ENCODE measurements around the gene DRAP1. TPM values are rescaled to one million over a fixed set of nuclear protein-coding genes. Genes with fewer than 3 reads are reported as not detected.

The DRAP1 gene
- total RNA-seq (2014; rRNA removed; shearing (Covaris generic)): 83.0 and 121 TPM in 2 replicates
- polyA plus RNA-seq (2016; fragmentation: Nextera tagmentation; extraction: Ambion mirVana): 294 and 358 TPM in 2 replicates
- long read RNA-seq, transcript DRAP1-201 (7 exons, 989 nt): major isoform, 50 of 58 reads
- long read RNA-seq, partial matches to known transcripts: 0 of 58 reads
- long read RNA-seq, other reads (novel, unspliced or antisense): 3 of 58 reads

GRCh38 chr11:65919141-65919572 is at the start of gene DRAP1:
Gene DRAP1 (plus strand): TSS chr11:65919426. CDS start chr11:65919502, 76 bp downstream.
- peaks cover 20% of the 10 kb centered on the region for H3K27me3 Mint-ChIP-seq (ENCODE audit: insufficient read depth, low read depth, poor library complexity)
- no peaks in the 10 kb centered on the region for H3K9me3 Mint-ChIP-seq
- peaks cover 5% of the 10 kb centered on the region; the same call in 1 of the 2 replicates for H3K4me1 ChIP-seq (ENCODE audit: insufficient read depth)
- H3K27ac ChIP-seq (ENCODE audit: low read depth): no peak within 1 kb of the TSS
- 0 out of 2 replicates have a peak, but pooled peaks cover 6% of the 10 kb centered on the region for H3F3A ChIP-seq (replicated peaks; ENCODE audit: low read depth)
- H3K4me3 ChIP-seq: peak within 1 kb of the TSS; percentile 98
- no peaks in the 10 kb centered on the region for H3K9me2 ChIP-seq (ENCODE audit: insufficient read depth)
- peaks cover 21% of the 10 kb centered on the region for H3K36me3 Mint-ChIP-seq (ENCODE audit: low read depth)
- no peaks in the 10 kb centered on the region for H3K27me3 ChIP-seq (ENCODE audit: insufficient read depth)
- no peaks in the 10 kb centered on the region for H4K20me1 ChIP-seq (replicated peaks; ENCODE audit: insufficient read depth)
- peak; percentile 90 for ATAC-seq
- H3K27ac Mint-ChIP-seq: peak within 1 kb of the TSS; percentile 83
- DNase-seq (ENCODE audit: low spot score): peak; percentile 99
- H3K4me3 Mint-ChIP-seq: peak within 1 kb of the TSS; percentile 87
- peaks cover 7% of the 10 kb centered on the region for H3K79me2 ChIP-seq (replicated peaks; ENCODE audit: insufficient read depth)
- no peak for TF ChIP-seq EZH2phosphoT487 (IDR thresholded peaks at IDR 0.05; ENCODE audit: unreplicated experiment)
- TF ChIP-seq, protein P1, sequence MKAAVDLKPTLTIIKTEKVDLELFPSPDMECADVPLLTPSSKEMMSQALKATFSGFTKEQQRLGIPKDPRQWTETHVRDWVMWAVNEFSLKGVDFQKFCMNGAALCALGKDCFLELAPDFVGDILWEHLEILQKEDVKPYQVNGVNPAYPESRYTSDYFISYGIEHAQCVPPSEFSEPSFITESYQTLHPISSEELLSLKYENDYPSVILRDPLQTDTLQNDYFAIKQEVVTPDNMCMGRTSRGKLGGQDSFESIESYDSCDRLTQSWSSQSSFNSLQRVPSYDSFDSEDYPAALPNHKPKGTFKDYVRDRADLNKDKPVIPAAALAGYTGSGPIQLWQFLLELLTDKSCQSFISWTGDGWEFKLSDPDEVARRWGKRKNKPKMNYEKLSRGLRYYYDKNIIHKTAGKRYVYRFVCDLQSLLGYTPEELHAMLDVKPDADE (IDR thresholded peaks at IDR 0.05): peak; percentile 30; the same call in 1 of the 2 replicates
- TF ChIP-seq JUNB (IDR thresholded peaks at IDR 0.05; ENCODE audit: unreplicated experiment): no peak
- peak; percentile 86 for TF ChIP-seq CREB1 (CRISPR knock-in tag; IDR thresholded peaks at IDR 0.05; ENCODE audit: low read depth)
- no peaks in the 10 kb centered on the region; the same call in 1 of the 2 replicates for H3K36me3 ChIP-seq (ENCODE audit: insufficient read depth)
- H3K4me1 Mint-ChIP-seq: peaks cover 6% of the 10 kb centered on the region
- peak within 1 kb of the TSS; percentile 78 for H2AFZ ChIP-seq
- peak within 1 kb of the TSS; percentile 95 for H3K4me2 ChIP-seq

- H3K4me1 ChIP-seq (ENCODE audit: insufficient read depth): no peaks in the 10 kb centered on the region; the same call in 1 of the 2 replicates
- no peak for ATAC-seq
- H3K27me3 ChIP-seq (ENCODE audit: insufficient read depth): peaks cover 29% of the 10 kb centered on the region
- Mint-ChIP-seq H3K9me3 (no peaks in the 10 kb centered on the region; the same call in 2 of the 3 replicates), H3K27me3 (ENCODE audit: insufficient read depth, low read depth, poor library complexity) (peaks cover 43% of the 10 kb centered on the region), H3K27ac (no peak overlapping the region), H3K36me3 (ENCODE audit: low read depth) (peaks cover 9% of the 10 kb centered on the region; the same call in 2 of the 3 replicates), H3K4me1 (peaks cover 8% of the 10 kb centered on the region), H3K4me3 (no peak overlapping the region)
- H4K20me1 ChIP-seq (replicated peaks; ENCODE audit: insufficient read depth): no peaks in the 10 kb centered on the region; the same call in 1 of the 2 replicates
- TF ChIP-seq EZH2 (IDR thresholded peaks at IDR 0.05; ENCODE audit: low read depth, unreplicated experiment) (no peak), ZNF114 (CRISPR knock-in tag; IDR thresholded peaks at IDR 0.05) (no peak)
- TF ChIP-seq, protein P2, sequence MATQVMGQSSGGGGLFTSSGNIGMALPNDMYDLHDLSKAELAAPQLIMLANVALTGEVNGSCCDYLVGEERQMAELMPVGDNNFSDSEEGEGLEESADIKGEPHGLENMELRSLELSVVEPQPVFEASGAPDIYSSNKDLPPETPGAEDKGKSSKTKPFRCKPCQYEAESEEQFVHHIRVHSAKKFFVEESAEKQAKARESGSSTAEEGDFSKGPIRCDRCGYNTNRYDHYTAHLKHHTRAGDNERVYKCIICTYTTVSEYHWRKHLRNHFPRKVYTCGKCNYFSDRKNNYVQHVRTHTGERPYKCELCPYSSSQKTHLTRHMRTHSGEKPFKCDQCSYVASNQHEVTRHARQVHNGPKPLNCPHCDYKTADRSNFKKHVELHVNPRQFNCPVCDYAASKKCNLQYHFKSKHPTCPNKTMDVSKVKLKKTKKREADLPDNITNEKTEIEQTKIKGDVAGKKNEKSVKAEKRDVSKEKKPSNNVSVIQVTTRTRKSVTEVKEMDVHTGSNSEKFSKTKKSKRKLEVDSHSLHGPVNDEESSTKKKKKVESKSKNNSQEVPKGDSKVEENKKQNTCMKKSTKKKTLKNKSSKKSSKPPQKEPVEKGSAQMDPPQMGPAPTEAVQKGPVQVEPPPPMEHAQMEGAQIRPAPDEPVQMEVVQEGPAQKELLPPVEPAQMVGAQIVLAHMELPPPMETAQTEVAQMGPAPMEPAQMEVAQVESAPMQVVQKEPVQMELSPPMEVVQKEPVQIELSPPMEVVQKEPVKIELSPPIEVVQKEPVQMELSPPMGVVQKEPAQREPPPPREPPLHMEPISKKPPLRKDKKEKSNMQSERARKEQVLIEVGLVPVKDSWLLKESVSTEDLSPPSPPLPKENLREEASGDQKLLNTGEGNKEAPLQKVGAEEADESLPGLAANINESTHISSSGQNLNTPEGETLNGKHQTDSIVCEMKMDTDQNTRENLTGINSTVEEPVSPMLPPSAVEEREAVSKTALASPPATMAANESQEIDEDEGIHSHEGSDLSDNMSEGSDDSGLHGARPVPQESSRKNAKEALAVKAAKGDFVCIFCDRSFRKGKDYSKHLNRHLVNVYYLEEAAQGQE (IDR thresholded peaks at IDR 0.05; ENCODE audit: unreplicated experiment): no peak
- H3K27ac ChIP-seq (ENCODE audit: low read depth): no peak overlapping the region
- no peak overlapping the region for H3K4me3 ChIP-seq
- no peak for DNase-seq (ENCODE audit: low spot score)
- peaks cover 9% of the 10 kb centered on the region; the same call in 1 of the 2 replicates for H3F3A ChIP-seq (replicated peaks; ENCODE audit: low read depth)
- H3K4me2 ChIP-seq: no peak overlapping the region
- no peaks in the 10 kb centered on the region for H3K9me2 ChIP-seq (ENCODE audit: insufficient read depth)
- H2AFZ ChIP-seq: no peak overlapping the region
- H3K36me3 ChIP-seq (ENCODE audit: insufficient read depth): no peaks in the 10 kb centered on the region; the same call in 1 of the 2 replicates
- H3K79me2 ChIP-seq (replicated peaks; ENCODE audit: insufficient read depth): no peaks in the 10 kb centered on the region
Measured at GRCh38 chr11:65869643-65870306, 49.5 kb upstream of the DRAP1 start.
